K562 (cell line): ENCODE data around the gene CUTA. TPM values are rescaled to one million over a fixed set of nuclear protein-coding genes. Genes with fewer than 3 reads are reported as not detected.
A peak's percentile ranks its signal among the peaks of the same experiment; 100 is the strongest.

ENCODE experiments used
- DNMT1 ChIP-seq: fragments of 450-650 bp; IDR thresholded peaks from 2 replicates; pipeline ENCODE4 v1.6.1; 2016; ENCODE audit warnings: antibody characterized with exemption, mild to moderate bottlenecking
- HIVEP1 ChIP-seq: fragments of 250-450 bp; sonication (Bioruptor Pico); IDR thresholded peaks from 2 replicates; pipeline ENCODE4 v1.4.0; 2020; ENCODE audit warnings: mild to moderate bottlenecking
- HOXB6 ChIP-seq: fragments of 250-450 bp; sonication (Bioruptor Pico); IDR thresholded peaks from 2 replicates; pipeline ENCODE4 v1.5.1; 2022; ENCODE audit warnings: mild to moderate bottlenecking, borderline replicate concordance
- NEUROD1 ChIP-seq: fragments of 150-350 bp; IDR thresholded peaks from 2 replicates; pipeline ENCODE4 v1.6.1; 2014; ENCODE audit warnings: borderline replicate concordance, low read length, low read depth; ENCODE audit not compliant: partially characterized antibody
- NR2C1 ChIP-seq, 2 experiments: fragments of 450-650 bp; IDR thresholded peaks; 2 replicates each; pipeline ENCODE4 v1.6.1; 2017; ENCODE audit warnings: mild to moderate bottlenecking in 2 of 2, antibody characterized with exemption in 1 of 2, inconsistent platforms in 1 of 2, missing compliant biosample characterization in 1 of 2, missing genetic modification characterization in 1 of 2
- PHF20 ChIP-seq: fragments of 450-650 bp; IDR thresholded peaks from 2 replicates; pipeline ENCODE4 v1.6.1; 2018; ENCODE audit not compliant: partially characterized antibody
- RNF2 ChIP-seq: sonication (generic); IDR thresholded peaks from 2 replicates; pipeline ENCODE4 v1.6.1; 2016
- SRF ChIP-seq, 2 experiments: fragments of 250-450, 450-650 bp in 1 of 2; sonication (Bioruptor Pico) in 1 of 2; sonication (generic) in 1 of 2; formaldehyde crosslinking; IDR thresholded peaks; 2 replicates each; pipeline versions ENCODE4 v1.5.0 to v1.5.1; 2020 to 2022; ENCODE audit warnings: mild to moderate bottlenecking in 1 of 2, missing genetic modification reagents in 1 of 2
- ZEB2 ChIP-seq: fragments of 450-650 bp; IDR thresholded peaks from 2 replicates; pipeline ENCODE4 v1.6.1; 2016
- ZNF408 ChIP-seq: fragments of 250-450 bp; sonication (Bioruptor Pico); IDR thresholded peaks from 2 replicates; pipeline ENCODE4 v1.4.0; 2020; ENCODE audit warnings: low read depth, mild to moderate bottlenecking, moderate library complexity
- ZNF445 ChIP-seq: fragments of 250-450 bp; sonication (Bioruptor Pico); IDR thresholded peaks from 2 replicates; pipeline ENCODE4 v1.4.0; 2020; ENCODE audit warnings: low read depth, mild to moderate bottlenecking, moderate library complexity
- ZNF699 ChIP-seq: fragments of 250-450 bp; sonication (Bioruptor Pico); IDR thresholded peaks from 2 replicates; pipeline ENCODE4 v1.8.0; 2021; ENCODE audit warnings: mild to moderate bottlenecking, moderate library complexity; ENCODE audit not compliant: insufficient replicate concordance
- ZNF79 ChIP-seq: fragments of 250-450 bp; sonication (Bioruptor Pico); IDR thresholded peaks from 2 replicates; pipeline ENCODE4 v1.4.0; 2020; ENCODE audit warnings: low read depth, mild to moderate bottlenecking, moderate library complexity
- polyA plus RNA-seq, 8 experiments: library from polyadenylated mRNA; depleted of rRNA in 4 of 8; stranded (reverse) in 5 of 8; unstranded in 3 of 8; fragments of >200 nt; fragmentation: Nextera tagmentation in 2 of 8; fragmentation: Illumina TruSeq in 1 of 8; extraction: Ambion mirVana in 2 of 8; extraction: Trizol in 1 of 8; gene quantifications; 2 replicates each; pipeline versions ENCODE4 v1.2.1 to v1.2.3, GENCODE V29; 2011 to 2014; ENCODE audit warnings: inconsistent platforms in 1 of 8, missing spikeins in 1 of 8
- total RNA-seq, 7 experiments: library from RNA; depleted of rRNA in 6 of 7; stranded (reverse); fragments of >200 nt in 6 of 7; fragmentation: Illumina TruSeq in 2 of 7; extraction: Trizol in 2 of 7; gene quantifications; 2 replicates each; pipeline versions ENCODE4 v1.2.1 to v1.2.3, GENCODE V29; 2011 to 2021; ENCODE audit warnings: low replicate concordance in 1 of 7
- TF ChIP-seq, protein P1 (sequence below): fragments of 250-450 bp; sonication (Bioruptor Pico); IDR thresholded peaks from 2 replicates; pipeline ENCODE4 v1.8.0; 2022; ENCODE audit warnings: inconsistent platforms, mild to moderate bottlenecking, moderate library complexity, borderline replicate concordance
- TF ChIP-seq, protein P2 (sequence below), 2 experiments: fragments of 450-650 bp; IDR thresholded peaks; 2 replicates each; pipeline ENCODE4 v1.6.1; 2016; ENCODE audit warnings: mild to moderate bottlenecking in 2 of 2, borderline replicate concordance in 1 of 2, low read depth in 1 of 2, moderate library complexity in 1 of 2
- TF ChIP-seq, protein P3 (sequence below): fragments of 450-650 bp; IDR thresholded peaks from 2 replicates; pipeline ENCODE4 v1.6.1; 2014; ENCODE audit warnings: low read depth, mild to moderate bottlenecking, moderate library complexity, borderline replicate concordance
- TF ChIP-seq, protein P4 (sequence below): sonication (generic); formaldehyde crosslinking; IDR thresholded peaks from 2 replicates; pipeline ENCODE4 v1.9.0; 2022; ENCODE audit warnings: mild to moderate bottlenecking, missing genetic modification reagents

CUTA gene
- total and polyA plus RNA-seq, 9 of the 15 experiments (the other 6 are each of a cell fraction or from before 2014, with no cell fraction given), result 166 to 682 (median 310) TPM

DNA sequence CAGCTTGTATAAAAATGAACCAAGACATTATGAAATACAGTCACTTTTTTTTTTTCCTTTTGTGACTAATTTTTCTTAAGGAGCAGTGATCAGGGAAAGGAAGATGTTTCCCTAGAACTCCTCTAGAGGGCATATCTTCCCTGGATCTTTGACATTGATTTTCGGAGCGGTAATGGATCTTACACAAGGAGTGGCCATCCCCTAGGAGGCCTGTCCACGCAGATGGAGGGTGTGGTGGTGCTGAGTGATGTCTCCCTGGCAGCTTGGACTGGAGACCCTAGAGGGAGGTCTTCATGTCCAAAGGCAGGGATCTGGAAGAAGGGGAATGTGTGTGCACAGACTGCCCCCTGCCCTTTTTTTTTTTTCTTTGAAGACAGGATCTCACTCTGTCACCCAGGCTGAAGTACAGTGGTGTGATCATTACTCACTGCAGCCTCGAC lies 33.3 kb downstream of the CUTA start (continued):
- TF ChIP-seq PHF20 (no peak), RNF2 (no peak), ZNF699 (CRISPR knock-in tag) (no peak), SRF (CRISPR knock-in tag; IDR thresholded peaks at IDR 0.05) (no peak), NEUROD1 (no peak), ZNF445 (CRISPR knock-in tag) (no peak), DNMT1 (no peak), ZEB2 (no peak), HOXB6 (CRISPR knock-in tag) (no peak), ZNF408 (CRISPR knock-in tag) (no peak), ZNF79 (CRISPR knock-in tag) (no peak), HIVEP1 (CRISPR knock-in tag) (no peak), NR2C1 (IDR thresholded peaks at IDR 0.05) (no peak), NR2C1 (tag; IDR thresholded peaks at IDR 0.05) (0 out of 2 replicates have a peak, but pooled peaks have one; percentile 10)
- TF ChIP-seq, protein P1, sequence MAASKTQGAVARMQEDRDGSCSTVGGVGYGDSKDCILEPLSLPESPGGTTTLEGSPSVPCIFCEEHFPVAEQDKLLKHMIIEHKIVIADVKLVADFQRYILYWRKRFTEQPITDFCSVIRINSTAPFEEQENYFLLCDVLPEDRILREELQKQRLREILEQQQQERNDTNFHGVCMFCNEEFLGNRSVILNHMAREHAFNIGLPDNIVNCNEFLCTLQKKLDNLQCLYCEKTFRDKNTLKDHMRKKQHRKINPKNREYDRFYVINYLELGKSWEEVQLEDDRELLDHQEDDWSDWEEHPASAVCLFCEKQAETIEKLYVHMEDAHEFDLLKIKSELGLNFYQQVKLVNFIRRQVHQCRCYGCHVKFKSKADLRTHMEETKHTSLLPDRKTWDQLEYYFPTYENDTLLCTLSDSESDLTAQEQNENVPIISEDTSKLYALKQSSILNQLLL, result no peak
- TF ChIP-seq, protein P2, sequence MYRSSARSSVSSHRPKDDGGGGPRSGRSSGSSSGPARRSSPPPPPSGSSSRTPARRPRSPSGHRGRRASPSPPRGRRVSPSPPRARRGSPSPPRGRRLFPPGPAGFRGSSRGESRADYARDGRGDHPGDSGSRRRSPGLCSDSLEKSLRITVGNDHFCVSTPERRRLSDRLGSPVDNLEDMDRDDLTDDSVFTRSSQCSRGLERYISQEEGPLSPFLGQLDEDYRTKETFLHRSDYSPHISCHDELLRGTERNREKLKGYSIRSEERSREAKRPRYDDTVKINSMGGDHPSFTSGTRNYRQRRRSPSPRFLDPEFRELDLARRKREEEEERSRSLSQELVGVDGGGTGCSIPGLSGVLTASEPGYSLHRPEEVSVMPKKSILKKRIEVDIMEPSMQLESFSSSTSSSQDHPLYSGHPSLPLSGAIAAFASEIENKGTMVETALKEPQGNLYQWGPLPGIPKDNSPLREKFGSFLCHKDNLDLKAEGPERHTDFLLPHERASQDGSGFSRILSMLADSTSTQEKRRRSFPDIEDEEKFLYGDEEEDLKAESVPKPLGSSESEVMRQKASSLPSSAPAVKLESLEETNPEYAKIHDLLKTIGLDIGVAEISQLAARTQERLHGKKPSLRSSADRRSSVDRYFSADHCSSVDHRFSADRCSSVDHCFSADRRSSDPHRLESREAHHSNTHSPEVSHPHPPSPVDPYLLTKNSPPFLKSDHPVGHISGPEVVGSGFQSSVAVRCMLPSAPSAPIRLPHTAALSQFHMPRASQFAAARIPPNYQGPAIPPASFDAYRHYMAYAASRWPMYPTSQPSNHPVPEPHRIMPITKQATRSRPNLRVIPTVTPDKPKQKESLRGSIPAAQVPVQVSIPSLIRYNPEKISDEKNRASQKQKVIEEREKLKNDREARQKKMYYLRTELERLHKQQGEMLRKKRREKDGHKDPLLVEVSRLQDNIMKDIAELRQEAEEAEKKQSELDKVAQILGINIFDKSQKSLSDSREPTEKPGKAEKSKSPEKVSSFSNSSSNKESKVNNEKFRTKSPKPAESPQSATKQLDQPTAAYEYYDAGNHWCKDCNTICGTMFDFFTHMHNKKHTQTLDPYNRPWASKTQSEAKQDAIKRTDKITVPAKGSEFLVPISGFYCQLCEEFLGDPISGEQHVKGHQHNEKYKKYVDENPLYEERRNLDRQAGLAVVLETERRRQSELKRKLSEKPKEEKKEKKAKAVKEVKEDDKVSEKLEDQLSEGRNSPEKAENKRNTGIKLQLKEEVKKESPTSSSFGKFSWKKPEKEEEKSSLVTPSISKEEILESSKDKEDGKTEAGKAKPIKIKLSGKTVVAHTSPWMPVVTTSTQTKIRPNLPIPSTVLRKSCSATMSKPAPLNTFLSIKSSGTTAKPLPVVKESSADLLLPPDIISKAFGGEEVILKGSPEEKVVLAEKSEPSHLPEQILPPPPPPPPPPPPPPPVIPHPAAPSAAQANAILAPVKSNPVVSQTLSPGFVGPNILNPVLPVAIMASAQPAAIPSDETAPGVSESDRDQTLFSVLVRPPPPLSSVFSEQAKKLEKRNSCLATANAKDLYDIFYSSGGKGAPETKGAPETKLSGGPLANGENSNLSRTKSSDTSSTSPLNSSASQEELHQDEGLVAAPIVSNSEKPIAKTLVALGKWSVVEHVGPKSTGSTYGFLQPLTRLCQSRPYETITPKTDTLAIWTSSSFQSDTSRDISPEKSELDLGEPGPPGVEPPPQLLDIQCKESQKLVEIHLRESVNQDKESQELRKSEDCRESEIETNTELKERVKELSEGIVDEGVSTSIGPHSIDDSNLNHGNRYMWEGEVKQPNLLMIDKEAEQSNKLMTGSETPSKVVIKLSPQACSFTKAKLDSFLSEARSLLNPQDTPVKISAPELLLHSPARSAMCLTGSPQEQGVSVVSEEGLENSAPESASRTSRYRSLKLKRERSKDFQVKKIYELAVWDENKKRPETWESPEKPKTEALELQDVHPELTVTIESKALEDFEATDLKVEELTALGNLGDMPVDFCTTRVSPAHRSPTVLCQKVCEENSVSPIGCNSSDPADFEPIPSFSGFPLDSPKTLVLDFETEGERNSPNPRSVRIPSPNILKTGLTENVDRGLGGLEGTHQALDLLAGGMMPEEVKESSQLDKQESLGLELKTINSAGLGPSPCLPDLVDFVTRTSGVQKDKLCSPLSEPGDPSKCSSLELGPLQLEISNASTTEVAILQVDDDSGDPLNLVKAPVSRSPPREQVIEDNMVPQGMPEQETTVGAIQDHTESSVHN (IDR thresholded peaks at IDR 0.05; ENCODE audit: borderline replicate concordance in 1 of 2, low read depth in 1 of 2), result no peak
- TF ChIP-seq, protein P3, sequence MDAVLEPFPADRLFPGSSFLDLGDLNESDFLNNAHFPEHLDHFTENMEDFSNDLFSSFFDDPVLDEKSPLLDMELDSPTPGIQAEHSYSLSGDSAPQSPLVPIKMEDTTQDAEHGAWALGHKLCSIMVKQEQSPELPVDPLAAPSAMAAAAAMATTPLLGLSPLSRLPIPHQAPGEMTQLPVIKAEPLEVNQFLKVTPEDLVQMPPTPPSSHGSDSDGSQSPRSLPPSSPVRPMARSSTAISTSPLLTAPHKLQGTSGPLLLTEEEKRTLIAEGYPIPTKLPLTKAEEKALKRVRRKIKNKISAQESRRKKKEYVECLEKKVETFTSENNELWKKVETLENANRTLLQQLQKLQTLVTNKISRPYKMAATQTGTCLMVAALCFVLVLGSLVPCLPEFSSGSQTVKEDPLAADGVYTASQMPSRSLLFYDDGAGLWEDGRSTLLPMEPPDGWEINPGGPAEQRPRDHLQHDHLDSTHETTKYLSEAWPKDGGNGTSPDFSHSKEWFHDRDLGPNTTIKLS, result no peak
- TF ChIP-seq, protein P4, sequence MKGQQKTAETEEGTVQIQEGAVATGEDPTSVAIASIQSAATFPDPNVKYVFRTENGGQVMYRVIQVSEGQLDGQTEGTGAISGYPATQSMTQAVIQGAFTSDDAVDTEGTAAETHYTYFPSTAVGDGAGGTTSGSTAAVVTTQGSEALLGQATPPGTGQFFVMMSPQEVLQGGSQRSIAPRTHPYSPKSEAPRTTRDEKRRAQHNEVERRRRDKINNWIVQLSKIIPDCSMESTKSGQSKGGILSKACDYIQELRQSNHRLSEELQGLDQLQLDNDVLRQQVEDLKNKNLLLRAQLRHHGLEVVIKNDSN (CRISPR knock-in tag), result no peak
